ENCODE results near the gene PLXNB3. TPM values are rescaled to one million over a fixed set of nuclear protein-coding genes. Genes with fewer than 3 reads are reported as not detected.

The PLXNB3 gene
- polyA plus RNA-seq, 1 donor from 2014 or later, result 0.48 TPM

- Histone ChIP-seq H3K9ac (ENCODE audit: low read length) (no peak overlapping the region), H3K9me3 (ENCODE audit: low read length) (no peaks in the 10 kb centered on the region), H2AFZ (ENCODE audit: low read depth, low read length) (no peak overlapping the region), H3K27me3 (ENCODE audit: insufficient read depth, low read depth, low read length) (no peaks in the 10 kb centered on the region), H3K27ac (ENCODE audit: low read length) (no peak overlapping the region), H3K4me3 (ENCODE audit: low read length) (no peak overlapping the region), H3K79me2 (replicated peaks; ENCODE audit: insufficient read depth, low read length) (peaks cover 26% of the 10 kb centered on the region), H3K4me2 (ENCODE audit: low read length) (no peak overlapping the region), H3K9me2 (ENCODE audit: insufficient read depth, low read length) (no peaks in the 10 kb centered on the region), H4K20me1 (ENCODE audit: insufficient read depth) (no peaks in the 10 kb centered on the region), H3F3A (ENCODE audit: insufficient read depth, low read length, poor library complexity, severe bottlenecking) (no peaks in the 10 kb centered on the region), H3K36me3 (ENCODE audit: insufficient read depth, low read length) (no peaks in the 10 kb centered on the region)
- TF ChIP-seq REST (IDR thresholded peaks at IDR 0.05; ENCODE audit: borderline replicate concordance), result no peak
These were observed 43.9 kb downstream of the PLXNB3 start for GRCh38 chrX:153807976-153808375.

DNA sequence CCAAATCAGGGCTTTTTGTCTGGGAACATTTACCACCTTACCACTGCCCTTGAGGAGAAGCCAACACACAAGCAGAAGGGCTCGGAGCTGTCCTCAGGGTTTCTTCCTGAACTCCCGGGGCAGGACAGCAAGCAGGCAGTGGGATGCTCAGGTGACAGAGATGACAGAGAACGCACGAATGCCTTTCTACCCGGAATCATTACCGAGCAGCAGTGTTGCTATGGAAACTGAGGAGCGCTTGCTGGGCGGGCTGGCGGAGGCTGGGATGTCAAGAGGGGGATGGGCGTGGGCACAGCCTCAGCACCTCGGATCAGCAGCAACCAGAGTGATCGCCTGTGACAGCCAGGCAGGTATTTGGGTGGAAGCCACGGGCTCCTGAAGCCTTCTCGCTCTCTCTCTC, 48.2 kb downstream of the PLXNB3 start:
- Histone ChIP-seq H3K4me3 (ENCODE audit: low read length) (peak overlapping the region; percentile 59), H3K36me3 (ENCODE audit: insufficient read depth, low read length) (no peaks in the 10 kb centered on the region), H3K9ac (ENCODE audit: low read length) (peak overlapping the region; percentile 75), H3K9me2 (ENCODE audit: insufficient read depth, low read length) (no peaks in the 10 kb centered on the region), H3K79me2 (replicated peaks; ENCODE audit: insufficient read depth, low read length) (peaks cover 55% of the 10 kb centered on the region), H2AFZ (ENCODE audit: low read depth, low read length) (no peak overlapping the region), H3K4me2 (ENCODE audit: low read length) (peak overlapping the region; percentile 48), H3K9me3 (ENCODE audit: low read length) (no peaks in the 10 kb centered on the region), H3K27ac (ENCODE audit: low read length) (peak overlapping the region; percentile 96), H3F3A (ENCODE audit: insufficient read depth, low read length, poor library complexity, severe bottlenecking) (no peaks in the 10 kb centered on the region), H3K27me3 (ENCODE audit: insufficient read depth, low read depth, low read length) (no peaks in the 10 kb centered on the region), H4K20me1 (ENCODE audit: insufficient read depth) (no peaks in the 10 kb centered on the region)
- TF ChIP-seq RAD21 (conservative IDR thresholded peaks at IDR 0.05), result peak; percentile 40
- TF ChIP-seq CTCF (IDR thresholded peaks at IDR 0.05; ENCODE audit: poor library complexity, severe bottlenecking), result no peak
- TF ChIP-seq EZH2 (IDR thresholded peaks at IDR 0.05; ENCODE audit: borderline replicate concordance, insufficient read depth, low read length, poor library complexity, severe bottlenecking), result no peak
- peak; percentile 39 for TF ChIP-seq SMC3 (conservative IDR thresholded peaks at IDR 0.05; ENCODE audit: poor library complexity)
- TF ChIP-seq MXI1 (conservative IDR thresholded peaks at IDR 0.05; ENCODE audit: poor library complexity, severe bottlenecking), result peak; percentile 36
- peak; percentile 83 for TF ChIP-seq EP300 (conservative IDR thresholded peaks at IDR 0.05; ENCODE audit: poor library complexity, severe bottlenecking)
- TF ChIP-seq POLR2AphosphoS5 (IDR thresholded peaks at IDR 0.05), result peak; percentile 77
- TF ChIP-seq TAF1 (IDR thresholded peaks at IDR 0.05; ENCODE audit: low read depth), result peak; percentile 45
- TF ChIP-seq REST (IDR thresholded peaks at IDR 0.05; ENCODE audit: borderline replicate concordance), result peak; percentile 57

Data from neural cell (in vitro differentiated cells).